Osteocyte (in vitro differentiated cells): ENCODE data around the gene RIMS3. TPM values are rescaled to one million over a fixed set of nuclear protein-coding genes. Genes with fewer than 3 reads are reported as not detected.
A peak's percentile ranks its signal among the peaks of the same experiment; 100 is the strongest.
"Not testable (repeated sequence)": the region's sequence is repeated elsewhere in the genome, so short reads cannot be mapped to it uniquely, and the experiment has no call there.

Experiments
- DNase-seq: peaks from one replicate; pipeline ENCODE4 v3.0.0; 2021; ENCODE audit warnings: mixed read lengths; ENCODE audit not compliant: unreplicated experiment; ENCODE audit errors: extremely low spot score
- H3K27ac Mint-ChIP-seq: one replicate; pipeline ENCODE4 v1.8.0; 2021; ENCODE audit warnings: mild to moderate bottlenecking, mixed read lengths; ENCODE audit not compliant: unreplicated experiment
- H3K27me3 Mint-ChIP-seq: one replicate; pipeline ENCODE4 v1.8.0; 2021; ENCODE audit warnings: mixed read lengths; ENCODE audit not compliant: unreplicated experiment
- H3K36me3 Mint-ChIP-seq: one replicate; pipeline ENCODE4 v1.8.0; 2021; ENCODE audit warnings: mixed read lengths; ENCODE audit not compliant: unreplicated experiment
- H3K4me1 Mint-ChIP-seq: one replicate; pipeline ENCODE4 v1.8.0; 2021; ENCODE audit warnings: mixed read lengths; ENCODE audit not compliant: unreplicated experiment
- H3K4me3 Mint-ChIP-seq: one replicate; pipeline ENCODE4 v1.8.0; 2021; ENCODE audit warnings: mild to moderate bottlenecking, moderate library complexity, mixed read lengths; ENCODE audit not compliant: unreplicated experiment
- H3K9me3 Mint-ChIP-seq: one replicate; pipeline ENCODE4 v1.8.0; 2021; ENCODE audit warnings: mixed read lengths; ENCODE audit not compliant: unreplicated experiment
- CTCF ChIP-seq: fragments of 200-600 bp; sonication (generic); IDR thresholded peaks from 2 replicates; pipeline ENCODE4 v1.5.0; 2021; ENCODE audit warnings: antibody characterized with exemption, mild to moderate bottlenecking, moderate library complexity
- total RNA-seq: library from RNA; stranded (reverse); gene quantifications from 2 replicates; pipeline ENCODE4 v1.2.1, GENCODE V29; 2021

RIMS3 gene
- total RNA-seq, 1 donor from 2014 or later, result 16.5 TPM

- H3K36me3 Mint-ChIP-seq, result no peaks in the 10 kb centered on the region
- no peaks in the 10 kb centered on the region for H3K9me3 Mint-ChIP-seq
- no peak overlapping the region for H3K4me3 Mint-ChIP-seq
- H3K27me3 Mint-ChIP-seq, result peaks cover 19% of the 10 kb centered on the region
- peak; percentile 61 for TF ChIP-seq CTCF
- no peak overlapping the region for H3K27ac Mint-ChIP-seq
- DNase-seq, result no peak
- H3K4me1 Mint-ChIP-seq, result no peaks in the 10 kb centered on the region
Measured at GRCh38 chr1:40592107-40592803, 73.2 kb downstream of the RIMS3 start.

- no peaks in the 10 kb centered on the region for H3K36me3 Mint-ChIP-seq
- no peak overlapping the region for H3K27ac Mint-ChIP-seq
- H3K9me3 Mint-ChIP-seq, result no peaks in the 10 kb centered on the region
- TF ChIP-seq CTCF, result no peak
- no peak overlapping the region for H3K4me3 Mint-ChIP-seq
- peaks cover 4% of the 10 kb centered on the region for H3K4me1 Mint-ChIP-seq
- DNase-seq, result no peak
- H3K27me3 Mint-ChIP-seq, result peaks cover 24% of the 10 kb centered on the region
Measured at GRCh38 chr1:40588586-40588985, 76.9 kb downstream of the RIMS3 start.

DNA sequence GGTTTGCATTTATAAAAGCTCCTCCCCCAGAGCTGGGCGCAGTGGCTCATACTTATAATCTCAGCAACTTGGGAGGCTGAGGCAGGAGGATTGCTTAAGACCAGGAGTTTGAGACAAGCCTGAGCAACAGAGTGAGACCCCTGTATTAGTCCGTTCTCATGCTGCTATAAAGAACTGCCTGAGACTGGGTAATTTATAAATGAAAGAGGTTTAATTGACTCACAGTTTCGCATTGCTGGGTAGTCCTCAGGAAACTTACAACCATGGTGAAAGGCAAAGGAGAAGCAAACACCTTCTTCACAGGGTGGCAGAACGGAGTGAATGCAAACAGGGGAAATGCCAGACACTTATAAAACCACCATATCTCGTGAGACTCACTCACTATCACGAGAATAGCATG lies 81.5 kb downstream of the RIMS3 start:
- H3K27me3 Mint-ChIP-seq, result peaks cover 20% of the 10 kb centered on the region
- H3K9me3 Mint-ChIP-seq, result no peaks in the 10 kb centered on the region
- no peaks in the 10 kb centered on the region for H3K36me3 Mint-ChIP-seq
- no peak for DNase-seq
- TF ChIP-seq CTCF, result no peak
- H3K4me3 Mint-ChIP-seq, result no peak overlapping the region
- H3K4me1 Mint-ChIP-seq, result peaks cover 12% of the 10 kb centered on the region
- H3K27ac Mint-ChIP-seq, result peak overlapping the region; percentile 68

DNA sequence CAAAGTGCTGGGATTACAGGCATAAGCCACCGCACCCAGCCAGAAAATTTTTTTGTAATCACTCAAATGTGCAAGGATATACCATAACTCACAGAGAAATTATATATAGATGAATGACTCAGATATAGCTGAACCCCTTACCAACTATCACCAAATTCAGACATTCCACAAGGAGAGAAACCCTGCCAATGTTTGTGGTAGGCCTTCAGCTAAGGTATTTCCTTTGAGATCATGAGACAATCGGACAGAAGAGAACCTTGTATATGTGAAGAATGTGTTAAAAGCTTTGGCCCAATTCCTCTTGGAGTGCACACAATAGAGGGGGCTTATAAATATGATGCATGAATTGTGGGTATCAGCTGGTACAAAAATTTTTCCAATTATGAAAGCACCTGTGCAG lies 83.4 kb downstream of the RIMS3 start:
- no peak for DNase-seq
- peaks cover 12% of the 10 kb centered on the region for H3K4me1 Mint-ChIP-seq
- peaks cover 14% of the 10 kb centered on the region for H3K27me3 Mint-ChIP-seq
- H3K36me3 Mint-ChIP-seq, result no peaks in the 10 kb centered on the region
- H3K4me3 Mint-ChIP-seq, result no peak overlapping the region
- no peaks in the 10 kb centered on the region for H3K9me3 Mint-ChIP-seq
- no peak overlapping the region for H3K27ac Mint-ChIP-seq
- no peak for TF ChIP-seq CTCF

GRCh38 chr1:40575336-40575735 lies 90.1 kb downstream of the RIMS3 start:
- Mint-ChIP-seq H3K36me3 (no peaks in the 10 kb centered on the region), H3K4me1 (peaks cover 2% of the 10 kb centered on the region), H3K27ac (no peak overlapping the region), H3K9me3 (no peaks in the 10 kb centered on the region), H3K4me3 (no peak overlapping the region), H3K27me3 (peaks cover 13% of the 10 kb centered on the region)
- TF ChIP-seq CTCF, result no peak
- DNase-seq, result no peak

DNA sequence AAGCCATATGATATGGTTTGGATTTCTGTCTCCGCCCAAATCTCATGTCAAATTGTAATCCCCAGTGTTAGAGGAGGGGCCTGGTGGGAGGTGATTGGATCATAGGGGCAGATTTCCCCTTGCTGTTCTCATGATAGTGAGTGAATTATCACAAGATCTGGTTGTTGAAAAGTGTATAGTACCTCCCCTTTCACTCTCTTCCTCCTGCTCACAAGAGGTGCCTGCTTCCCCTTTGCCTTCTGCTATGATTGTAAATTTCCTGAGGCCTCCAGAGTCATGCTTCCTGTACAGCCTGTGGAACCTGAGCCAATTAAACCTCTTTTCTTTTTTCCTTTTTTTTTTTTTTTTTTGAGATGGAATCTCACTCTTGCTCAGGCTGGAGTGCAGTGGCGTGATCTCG lies 90.7 kb downstream of the RIMS3 start:
- not testable (repeated sequence) for DNase-seq, H3K9me3 Mint-ChIP-seq, H3K4me3 Mint-ChIP-seq, H3K27ac Mint-ChIP-seq, H3K4me1 Mint-ChIP-seq, H3K36me3 Mint-ChIP-seq
- H3K27me3 Mint-ChIP-seq, result peaks cover 10% of the 10 kb centered on the region
